GM18502 (cell line): ENCODE measurements around the gene DUSP10.

Experiments used
- ATAC-seq: cut with Tn5 transposase; IDR thresholded peaks from one replicate; pipeline ENCODE4 v1.9.1; 2021; ENCODE audit warnings: mild to moderate bottlenecking; ENCODE audit not compliant: unreplicated experiment, poor library complexity

DUSP10 gene

DNA sequence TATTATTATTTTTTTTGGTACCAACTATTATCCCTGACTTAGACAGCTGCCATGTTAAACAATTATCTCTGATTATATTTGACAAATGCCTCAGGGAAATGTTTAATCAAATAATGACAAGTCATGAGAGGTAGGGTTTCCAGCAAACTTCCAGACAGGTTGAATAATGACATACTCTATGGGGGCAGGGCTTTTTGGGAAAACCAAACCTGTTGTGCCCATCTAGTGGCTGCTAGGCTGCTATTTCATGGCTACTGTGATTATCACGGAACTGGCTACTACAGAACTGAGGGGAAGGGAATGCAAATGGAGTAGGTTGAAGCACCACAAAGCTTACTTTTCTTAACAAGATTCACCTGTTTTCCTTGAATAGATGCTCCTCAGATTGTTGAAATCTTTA lies 77.6 kb downstream of the DUSP10 start:
- no peak for ATAC-seq

DNA sequence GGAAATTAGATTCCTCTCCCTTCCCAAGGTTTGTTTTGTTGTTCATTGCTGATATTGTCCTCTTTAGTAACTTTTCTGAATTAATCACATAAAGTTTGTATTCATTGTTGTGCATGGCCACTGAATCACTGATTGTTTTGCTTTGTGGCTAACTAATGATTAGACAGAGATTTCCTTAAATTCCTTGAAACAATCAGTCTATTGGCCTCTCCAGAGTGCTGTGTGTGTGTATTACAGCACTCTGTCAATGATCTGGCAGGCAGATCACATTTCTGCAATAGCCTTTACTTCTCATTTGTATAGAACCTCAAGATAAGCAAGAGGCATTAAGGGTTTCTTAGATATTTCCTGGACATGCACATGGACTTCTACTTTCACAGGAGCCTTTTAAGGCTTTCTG lies 78.6 kb downstream of the DUSP10 start:
- no peak for ATAC-seq

DNA sequence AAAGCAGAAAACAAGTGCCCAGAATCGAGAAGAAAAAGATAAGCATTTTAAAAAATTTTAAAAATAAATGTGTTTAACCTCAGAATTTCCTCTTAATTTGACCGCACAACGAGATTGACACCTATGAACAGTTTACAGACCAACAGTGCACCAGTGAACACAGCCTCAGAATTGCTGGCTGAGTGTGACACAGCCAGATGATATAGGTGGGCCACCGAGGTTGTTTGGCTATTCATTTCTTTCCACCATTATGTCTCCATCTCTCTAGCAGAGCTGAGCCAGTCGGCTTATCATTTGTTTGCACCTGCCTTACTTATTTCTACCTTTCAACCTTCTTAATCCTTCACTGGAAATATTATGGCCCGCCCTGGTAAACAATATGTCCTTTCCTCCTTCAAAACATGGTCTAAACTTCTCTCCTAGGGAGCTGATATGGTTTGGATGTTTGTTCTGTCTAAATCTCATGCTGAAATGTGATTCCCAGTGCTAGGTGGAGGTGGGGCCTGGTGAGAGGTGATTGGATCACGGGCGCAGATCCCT lies 86.1 kb downstream of the DUSP10 start:
- no peak for ATAC-seq
